SK-N-SH (cell line): ENCODE results near the gene ABRACL.

Experiments used
- CTCF ChIP-seq: fragments of 200-600 bp; sonication (generic); IDR thresholded peaks from 2 replicates; pipeline ENCODE4 v1.6.1; 2017; ENCODE audit warnings: antibody characterized with exemption, mild to moderate bottlenecking, moderate library complexity
- EP300 ChIP-seq, 2 experiments: IDR thresholded peaks; 2 replicates each; pipeline versions ENCODE4 v1.4.0 to v1.6.1; 2012; ENCODE audit warnings: borderline replicate concordance in 1 of 2, low read depth in 1 of 2, low read length in 1 of 2
- GABPA ChIP-seq: IDR thresholded peaks from 2 replicates; pipeline ENCODE4 v1.4.0; 2012; ENCODE audit warnings: low read depth, mild to moderate bottlenecking
- POLR2AphosphoS5 ChIP-seq: IDR thresholded peaks from 2 replicates; pipeline ENCODE4 v1.6.1; 2012; ENCODE audit warnings: low read depth, low read length
- REST ChIP-seq: IDR thresholded peaks from 2 replicates; pipeline ENCODE4 v1.6.1; 2012; ENCODE audit warnings: mild to moderate bottlenecking, low read depth, low read length, moderate library complexity
- TAF1 ChIP-seq: IDR thresholded peaks from 2 replicates; pipeline ENCODE4 v1.6.1; 2012; ENCODE audit warnings: low read depth, mild to moderate bottlenecking, low read length, moderate library complexity, borderline replicate concordance
- TEAD4 ChIP-seq: IDR thresholded peaks from 2 replicates; pipeline ENCODE4 v1.4.0; 2012; ENCODE audit warnings: mild to moderate bottlenecking, borderline replicate concordance; ENCODE audit not compliant: insufficient read depth

GRCh38 chr6:139051396-139052060 lies 23.0 kb downstream of the ABRACL start:
- no peak for TF ChIP-seq REST
- no peak for TF ChIP-seq POLR2AphosphoS5
- no peak for TF ChIP-seq CTCF
- no peak for TF ChIP-seq TAF1
- TF ChIP-seq GABPA, result no peak
- TF ChIP-seq EP300 (IDR thresholded peaks at IDR 0.05; ENCODE audit: borderline replicate concordance in 1 of 2, low read depth in 1 of 2, low read length in 1 of 2), result no peak
- TF ChIP-seq TEAD4, result no peak
